ENCODE results near the gene ISG15.
"Not testable (repeated sequence)": the region's sequence is repeated elsewhere in the genome, so short reads cannot be mapped to it uniquely, and the experiment has no call there.

ISG15 gene

DNA sequence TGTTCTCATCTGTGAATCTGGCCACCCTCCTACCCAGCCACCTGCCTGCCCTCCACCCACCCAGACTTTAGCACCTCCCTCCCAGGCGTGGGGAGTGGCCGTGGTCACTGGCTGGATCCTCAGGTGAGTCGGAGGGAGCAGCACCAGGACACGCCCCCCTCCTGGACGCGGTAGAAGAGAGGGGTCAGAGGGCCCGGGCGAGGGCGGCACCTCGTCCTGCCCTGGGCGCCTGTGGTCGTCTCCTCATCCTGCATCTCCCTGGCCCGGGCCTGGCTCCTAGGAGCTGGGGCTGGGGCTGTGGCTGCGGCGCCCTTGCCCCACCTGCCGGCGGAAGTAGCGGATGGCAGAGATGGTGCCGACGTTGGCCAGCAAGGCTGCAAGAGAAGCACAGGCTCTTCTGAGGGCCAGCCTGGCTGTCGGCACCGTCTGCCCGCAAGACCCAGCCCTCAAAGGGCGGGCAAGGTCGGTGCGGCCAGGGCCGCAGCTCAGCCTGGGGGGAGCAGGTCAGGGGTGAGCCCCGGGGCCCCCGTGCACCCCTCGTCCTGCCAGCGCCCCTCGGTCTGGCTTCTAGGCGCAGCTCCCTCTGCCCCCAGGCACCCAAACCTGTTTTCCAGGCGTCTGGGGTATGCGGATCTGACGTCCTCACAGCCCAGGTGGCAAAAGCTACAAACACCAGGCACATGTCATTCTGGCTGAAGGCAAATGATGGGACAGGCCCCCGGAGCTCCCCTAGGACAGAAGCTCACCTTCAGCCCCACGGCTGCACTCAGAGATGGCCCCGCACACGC lies 37.2 kb upstream of the ISG15 start:
- no peak for FAIRE-seq

DNA sequence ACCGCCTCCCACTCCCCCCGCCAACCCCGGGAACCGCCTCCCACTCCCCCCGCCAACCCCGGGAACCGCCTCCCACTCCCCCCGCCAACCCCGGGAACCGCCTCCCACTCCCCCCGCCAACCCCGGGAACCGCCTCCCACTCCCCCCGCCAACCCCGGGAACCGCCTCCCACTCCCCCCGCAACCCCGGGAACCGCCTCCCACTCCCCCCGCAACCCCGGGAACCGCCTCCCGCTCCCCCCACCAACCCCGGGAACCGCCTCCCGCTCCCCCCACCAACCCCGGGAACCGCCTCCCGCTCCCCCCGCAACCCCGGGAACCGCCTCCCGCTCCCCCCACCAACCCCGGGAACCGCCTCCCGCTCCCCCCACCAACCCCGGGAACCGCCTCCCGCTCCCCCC lies 36.5 kb upstream of the ISG15 start:
- not testable (repeated sequence) for FAIRE-seq

DNA sequence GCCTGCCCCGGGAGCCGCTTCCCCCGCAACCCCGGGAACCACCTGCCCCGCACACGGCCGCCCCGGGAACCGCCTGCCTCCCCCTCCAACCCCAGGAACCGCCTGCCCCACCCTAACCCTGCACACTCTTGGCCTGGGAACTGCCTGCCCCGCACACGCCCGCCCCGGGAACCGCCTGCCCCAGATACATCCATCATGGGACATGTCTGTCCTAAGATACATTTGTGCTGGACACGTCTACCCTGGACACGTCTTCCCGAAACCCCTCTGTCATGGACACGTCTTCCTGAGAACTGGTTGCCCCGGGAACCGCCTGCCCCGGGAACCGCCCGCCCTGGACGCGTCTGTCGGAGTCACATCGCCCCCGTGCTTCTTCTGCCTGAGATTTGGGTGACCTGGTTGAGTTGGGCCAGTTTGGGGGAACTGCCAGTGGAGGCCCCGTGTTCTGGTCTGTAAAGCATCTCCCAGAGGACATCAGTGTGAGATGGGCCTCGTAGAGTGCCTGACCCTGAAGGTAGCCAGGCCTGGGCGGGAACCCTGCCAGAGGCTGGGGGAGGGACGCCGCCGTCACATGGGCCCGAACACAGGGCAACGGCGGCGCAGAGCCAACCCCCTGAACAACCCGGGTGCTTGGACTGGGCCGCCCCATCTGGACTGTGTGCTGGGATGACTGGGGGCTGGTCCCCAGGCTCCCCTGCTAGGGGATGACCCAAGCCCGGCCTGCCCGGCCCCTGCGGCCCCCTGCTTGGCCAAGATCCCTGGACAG lies 35.0 kb upstream of the ISG15 start:
- no peak for FAIRE-seq

DNA sequence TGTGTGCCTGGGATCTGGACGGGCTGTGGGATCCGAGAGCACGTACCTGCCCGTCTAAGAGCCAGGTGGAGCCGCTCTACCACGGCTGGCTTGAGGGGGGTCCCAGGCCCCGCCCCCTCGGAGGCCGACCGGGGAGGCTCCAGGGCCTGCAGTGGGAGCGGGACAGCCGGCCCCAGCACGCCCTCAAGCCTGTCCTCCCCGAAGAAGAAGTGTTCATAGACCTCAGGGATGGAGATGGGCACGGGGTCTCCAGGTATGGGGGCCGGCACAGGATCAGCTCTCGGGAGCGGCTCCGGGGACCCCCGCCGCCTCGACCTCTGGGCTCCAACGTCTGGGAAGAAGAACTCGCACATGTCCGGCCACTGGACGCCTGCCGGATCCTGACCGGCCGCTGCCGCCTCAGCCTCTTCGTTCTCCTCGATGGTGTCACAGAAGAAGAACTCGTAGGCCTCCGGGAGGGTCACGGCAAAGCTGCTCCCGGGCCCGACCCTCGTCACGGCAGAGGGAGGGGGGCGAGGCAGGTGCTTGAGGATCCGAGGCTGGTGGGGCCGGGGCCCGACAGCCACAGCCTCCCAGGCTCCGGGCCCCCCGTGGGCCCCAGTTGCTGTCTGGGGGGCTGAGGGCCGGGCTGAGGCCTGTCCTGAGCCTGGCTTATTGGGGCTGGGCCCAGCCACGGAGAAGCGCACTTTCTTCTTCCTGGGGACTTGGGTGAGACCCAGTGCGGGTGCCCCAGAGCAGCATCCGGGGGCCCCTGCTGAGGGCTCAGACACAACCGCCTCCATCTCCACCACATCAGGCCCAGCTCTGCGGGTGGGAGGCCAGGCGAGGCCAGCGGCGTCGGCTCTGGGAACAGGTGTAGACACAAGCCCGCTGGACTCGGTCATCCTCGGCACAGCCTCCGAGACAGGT lies 34.2 kb upstream of the ISG15 start:
- no peak for FAIRE-seq

DNA sequence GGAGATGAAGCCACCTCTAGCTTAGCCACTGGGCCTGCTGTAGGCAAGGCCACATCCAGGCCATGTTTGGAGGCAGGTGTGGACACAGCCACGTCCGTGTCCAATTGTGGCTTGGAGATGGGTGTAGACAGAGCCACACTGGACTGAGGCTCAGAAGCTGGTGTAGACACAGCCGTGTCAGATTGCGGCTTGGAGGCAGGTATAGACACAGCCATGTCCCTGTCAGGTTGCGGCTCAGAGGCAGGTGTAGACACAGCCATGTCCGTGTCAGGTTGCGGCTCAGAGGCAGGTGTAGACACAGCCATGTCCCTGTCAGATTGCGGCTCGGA lies 33.6 kb upstream of the ISG15 start:
- FAIRE-seq: no peak

DNA sequence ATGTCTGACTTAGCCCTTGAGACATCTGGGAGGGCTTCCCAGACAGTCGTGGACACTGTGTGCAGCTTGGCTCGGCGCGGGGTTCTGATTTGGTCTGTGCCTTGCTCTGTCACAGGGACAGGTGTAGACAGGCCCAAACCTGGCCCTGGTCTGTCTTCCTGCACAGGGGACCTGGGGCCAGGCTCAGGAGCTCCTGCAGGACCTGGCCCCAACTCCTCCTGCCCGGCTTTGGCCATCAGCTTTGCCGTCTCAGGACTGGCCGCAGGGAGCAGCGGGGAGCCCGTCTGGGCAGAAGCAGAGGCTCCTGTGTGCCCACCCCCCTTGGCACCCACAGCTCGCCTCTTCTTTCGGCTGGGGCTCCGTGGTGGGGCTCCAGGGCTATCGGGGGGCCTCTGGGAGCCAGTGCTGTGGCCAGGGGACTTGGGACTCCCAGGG lies 33.1 kb upstream of the ISG15 start:
- FAIRE-seq: no peak

DNA sequence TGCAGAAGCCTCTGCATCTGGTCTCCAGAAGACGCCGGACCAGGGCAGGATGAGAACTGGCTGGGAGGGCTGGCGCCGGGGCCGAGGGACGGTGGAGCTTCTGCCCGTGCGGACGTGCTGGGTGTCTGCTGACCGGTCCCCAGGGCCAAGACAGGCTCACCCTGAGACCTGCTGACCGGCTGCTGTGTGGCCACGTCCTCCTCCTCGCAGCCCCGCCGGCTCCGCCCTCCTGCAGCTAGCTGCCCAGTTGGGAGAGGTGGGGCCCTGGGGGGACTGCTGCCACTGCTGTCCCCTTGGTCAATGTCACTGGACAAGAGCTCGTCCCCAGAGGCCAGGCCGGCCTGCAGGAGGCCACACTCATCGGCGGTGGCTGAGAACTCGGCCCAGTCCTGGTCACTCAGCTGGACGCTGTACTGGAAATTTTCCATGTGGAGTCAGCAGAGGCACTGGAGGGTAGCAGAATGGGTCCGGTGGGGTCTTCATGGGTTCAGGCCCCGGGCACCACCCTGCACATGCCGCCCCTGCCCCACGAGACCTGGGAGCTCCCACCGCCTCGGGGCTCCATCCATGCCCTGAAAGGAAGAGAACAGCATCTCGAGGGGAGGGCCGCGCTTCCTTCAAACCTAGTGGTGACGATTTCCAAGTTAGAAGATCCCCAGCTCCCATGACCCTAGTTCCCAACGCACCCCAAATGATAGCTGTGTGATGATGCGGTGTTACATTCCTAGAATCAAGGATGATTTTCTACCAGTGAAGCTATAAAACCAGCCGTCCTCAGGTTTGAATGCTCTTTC lies 32.5 kb upstream of the ISG15 start:
- no peak for FAIRE-seq

DNA sequence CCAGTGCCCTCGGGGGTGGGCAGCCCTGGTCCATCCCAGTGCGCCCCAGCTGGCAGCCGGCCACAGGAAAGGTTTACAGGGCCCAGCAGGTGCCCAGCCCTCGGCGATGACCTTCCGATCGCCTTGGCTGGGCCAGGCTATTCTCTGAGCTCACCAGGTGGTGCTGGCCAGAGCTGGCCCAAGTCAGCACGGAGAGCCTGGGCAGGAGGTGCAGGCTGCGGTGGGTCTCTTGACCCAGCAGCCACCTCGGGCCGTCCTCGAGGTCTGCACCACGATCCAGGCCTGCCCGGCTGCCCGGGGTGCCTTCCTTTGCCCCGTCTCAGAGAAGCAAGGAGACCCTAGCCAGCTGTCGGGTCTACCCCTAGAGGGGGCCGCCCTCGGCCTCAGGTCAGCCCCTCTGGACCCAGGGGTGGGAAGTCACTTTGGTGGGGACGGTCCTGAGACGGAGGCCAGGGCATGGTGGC lies 31.8 kb upstream of the ISG15 start:
- no peak for FAIRE-seq

DNA sequence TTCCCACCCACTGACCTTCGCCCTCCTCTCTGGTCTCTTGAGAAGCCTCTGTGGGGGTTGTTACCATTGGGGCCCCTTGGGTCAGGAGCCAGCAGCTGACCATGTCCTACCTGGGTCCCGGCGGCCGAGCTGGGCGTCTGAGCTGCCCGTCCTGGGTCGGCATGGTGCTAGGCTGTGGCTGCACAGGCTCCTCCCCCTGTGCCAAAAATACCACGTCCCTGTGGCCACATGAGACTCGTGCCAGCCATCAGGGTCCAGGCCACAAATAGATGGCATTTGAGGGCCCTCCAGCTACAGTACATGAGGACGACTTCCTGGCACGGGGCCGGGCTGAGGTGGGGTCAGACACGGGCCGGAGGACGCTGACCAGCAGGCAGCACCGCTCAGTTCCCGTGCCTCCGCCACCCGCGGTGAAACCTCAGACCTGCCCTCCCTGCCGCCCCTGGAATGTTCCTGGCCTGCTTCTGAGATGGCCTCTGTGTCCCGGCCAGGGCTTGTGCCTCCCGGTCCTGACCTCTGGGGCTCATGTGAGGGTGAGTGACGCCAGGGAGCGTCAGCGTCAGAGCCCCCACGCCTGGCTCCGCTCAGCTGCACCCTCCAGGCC lies 31.2 kb upstream of the ISG15 start, which contains the start of gene PERM1:
Gene PERM1 (minus strand): TSS at position 139 of the 604 bp plus-strand sequence. CDS start 1,064 bp downstream, outside the sequence.
- FAIRE-seq: no peak

DNA sequence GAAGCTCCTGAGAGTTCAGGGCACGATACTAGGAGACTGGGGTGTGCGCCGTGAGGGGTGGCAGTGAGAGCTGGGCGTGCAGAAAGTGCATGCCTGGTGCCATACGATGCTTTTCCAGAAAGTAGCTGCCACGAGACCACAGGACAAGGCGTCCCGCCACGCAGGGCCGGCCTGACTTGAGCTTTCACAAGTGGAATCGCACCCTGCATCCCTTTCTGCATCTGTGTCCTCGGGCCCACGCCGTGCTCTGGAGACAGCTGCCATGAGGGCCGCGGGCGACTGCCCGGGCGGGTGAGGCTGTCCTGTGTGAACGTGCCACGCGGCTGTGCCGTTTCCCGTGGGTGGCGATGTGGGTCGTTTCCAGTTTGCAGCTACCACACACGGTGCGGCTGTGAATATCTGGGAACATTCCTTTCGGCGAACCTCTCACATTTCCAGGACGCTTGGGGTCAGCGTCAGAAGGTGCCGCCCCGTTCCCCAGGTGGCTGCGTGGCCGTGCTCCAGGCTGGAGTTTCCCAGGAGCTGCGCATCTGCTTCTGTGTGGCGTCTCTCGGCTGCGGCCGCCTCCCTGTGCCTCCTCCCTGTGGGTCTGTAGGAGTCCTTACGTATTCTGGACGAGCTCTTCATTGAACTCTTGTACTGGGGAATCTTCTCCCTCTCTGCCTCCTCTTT lies 30.4 kb upstream of the ISG15 start:
- no peak for FAIRE-seq

DNA sequence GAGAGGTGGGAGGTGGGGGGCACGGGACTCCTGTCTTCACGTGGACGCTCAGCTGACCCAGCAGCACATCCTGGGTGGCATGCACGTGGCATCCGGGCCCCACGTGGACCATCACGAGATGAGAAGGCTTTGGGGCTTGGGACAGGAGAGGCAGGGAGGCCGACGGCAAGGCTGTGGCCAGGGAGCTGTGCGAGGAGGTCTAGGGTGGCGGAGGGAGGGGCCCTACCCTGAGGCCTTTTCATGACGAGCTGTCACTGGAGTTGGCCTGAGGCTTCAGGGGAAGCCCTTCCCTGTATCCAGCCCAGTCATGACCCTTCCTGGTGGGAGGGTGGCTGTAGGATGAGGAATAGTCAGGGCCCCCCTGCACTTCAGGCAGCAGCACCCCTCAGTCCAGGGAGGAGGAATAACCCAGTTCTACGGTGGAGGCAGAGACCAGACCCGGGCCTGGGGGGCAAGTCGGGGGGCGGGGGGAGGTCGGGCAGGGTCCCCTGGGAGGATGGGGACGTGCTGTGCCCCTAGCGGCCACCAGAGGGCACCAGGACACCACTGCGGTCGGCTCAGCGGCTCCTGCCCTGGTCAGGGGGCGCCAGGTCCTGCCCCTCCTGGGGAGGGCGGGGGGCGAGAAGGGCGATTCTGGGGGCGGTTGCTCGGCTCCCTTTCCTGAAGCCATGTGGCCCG lies 29.4 kb upstream of the ISG15 start:
- FAIRE-seq: no peak

DNA sequence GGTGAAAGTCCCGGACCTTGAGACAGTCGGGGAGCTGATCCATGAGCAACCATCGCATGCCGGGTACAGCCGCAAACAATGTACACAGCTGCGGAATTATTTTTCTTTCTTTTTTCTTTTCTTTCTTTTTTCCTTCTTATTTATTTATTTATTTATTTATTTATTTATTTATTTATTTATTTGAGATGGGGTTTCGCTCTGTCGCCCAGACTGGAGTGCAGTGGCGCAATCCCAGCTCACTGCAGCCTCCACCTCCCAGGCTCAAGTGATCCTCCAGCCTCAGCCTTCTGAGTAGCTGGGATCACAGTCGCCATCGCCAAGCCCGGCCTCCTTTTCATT lies 28.9 kb upstream of the ISG15 start:
- FAIRE-seq: no peak

DNA sequence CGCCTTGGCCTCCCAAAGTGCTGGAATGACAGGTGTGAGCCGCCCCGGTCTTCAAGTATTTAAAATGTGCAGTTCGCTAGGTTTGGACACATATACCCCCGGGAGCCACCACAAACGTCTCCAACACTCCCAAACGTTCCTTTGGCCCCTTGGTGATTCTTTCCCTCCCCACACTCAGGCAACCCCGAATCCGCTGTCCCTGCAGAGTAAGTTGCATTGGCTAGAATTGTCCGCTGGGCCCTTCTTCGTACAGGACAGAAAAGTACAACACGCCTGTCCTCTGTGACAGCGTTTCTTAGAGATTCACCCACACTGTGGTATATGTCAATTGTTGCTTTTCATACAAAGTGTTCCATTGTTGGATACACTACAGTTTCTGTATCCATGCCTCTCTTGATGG lies 28.2 kb upstream of the ISG15 start:
- no peak for FAIRE-seq

DNA sequence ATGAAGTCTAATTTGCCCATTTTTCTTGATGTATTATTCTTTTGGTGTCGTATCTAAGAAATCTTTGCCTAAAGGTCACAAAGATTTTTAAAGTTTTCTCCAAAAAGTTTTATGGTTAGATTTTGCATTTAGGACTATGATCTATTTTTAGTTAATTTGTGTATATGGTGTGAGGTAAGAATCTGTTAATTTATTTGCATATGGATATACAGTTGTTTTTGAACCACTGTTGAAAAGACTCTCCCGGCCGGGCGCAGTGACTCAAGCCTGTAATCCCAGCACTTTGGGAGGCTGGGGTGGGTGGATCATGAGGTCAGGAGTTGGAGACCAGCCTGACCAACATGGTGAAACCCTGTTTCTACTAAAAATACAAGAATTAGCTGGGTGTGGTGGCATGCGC lies 25.2 kb upstream of the ISG15 start:
- FAIRE-seq: not testable (repeated sequence)

DNA sequence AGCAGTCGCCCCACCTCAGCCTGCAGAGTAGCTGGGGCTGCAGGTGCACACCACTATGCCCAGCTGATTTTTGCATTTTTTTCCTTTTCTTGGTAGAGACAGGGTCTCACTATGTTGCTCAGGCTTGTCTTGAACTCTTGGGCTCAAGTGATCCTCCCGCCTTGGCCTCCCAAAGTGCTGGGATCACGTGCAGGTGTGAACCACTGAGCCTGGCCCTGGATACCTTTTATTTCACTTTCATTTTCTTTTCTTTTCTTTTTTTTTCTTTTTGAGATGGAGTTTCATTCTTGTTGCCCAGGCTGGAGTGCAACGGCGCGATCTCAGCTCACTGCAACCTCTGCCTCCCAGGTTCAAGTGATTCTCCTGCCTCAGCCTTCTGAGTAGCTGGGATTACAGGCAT lies 22.0 kb upstream of the ISG15 start:
- FAIRE-seq: not testable (repeated sequence)

DNA sequence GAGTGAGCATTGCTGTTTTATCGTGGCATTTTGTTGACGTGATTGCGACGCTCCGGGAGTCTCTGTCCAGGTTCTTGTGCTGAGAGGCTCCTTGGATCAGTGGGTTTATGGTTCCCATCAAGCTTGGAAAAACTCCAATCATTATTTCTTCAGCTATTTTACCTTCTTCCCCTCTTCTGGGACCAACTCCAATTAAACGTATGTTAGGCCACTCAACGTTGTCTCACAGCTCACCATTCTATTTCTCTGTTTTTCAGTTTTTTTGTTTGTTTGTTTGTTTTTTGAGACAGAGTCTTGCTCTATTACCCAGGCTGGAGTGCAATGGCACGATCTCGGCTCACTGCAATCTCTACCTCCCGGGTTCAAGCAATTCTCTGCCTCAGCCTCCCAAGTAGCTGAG lies 21.4 kb upstream of the ISG15 start:
- FAIRE-seq: no peak

DNA sequence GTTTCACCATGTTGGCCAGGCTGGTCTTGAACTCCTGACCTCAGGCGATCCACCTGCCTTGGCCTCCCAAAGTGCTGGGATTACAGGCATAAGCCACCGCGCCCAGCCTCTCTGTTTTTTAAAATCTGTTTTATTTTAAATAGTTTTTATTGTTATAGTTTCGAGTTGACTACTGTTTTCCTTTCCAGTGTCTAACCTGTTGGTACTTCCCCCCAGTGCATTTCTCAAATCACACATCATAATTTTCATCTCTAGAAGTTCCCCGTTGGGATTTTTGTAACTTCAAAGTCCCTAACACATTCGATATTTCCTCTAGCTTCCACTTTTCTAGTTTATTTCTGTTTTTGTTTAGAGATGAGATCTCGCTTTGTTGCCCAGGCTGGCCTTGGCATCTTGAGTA lies 20.9 kb upstream of the ISG15 start:
- no peak for FAIRE-seq

DNA sequence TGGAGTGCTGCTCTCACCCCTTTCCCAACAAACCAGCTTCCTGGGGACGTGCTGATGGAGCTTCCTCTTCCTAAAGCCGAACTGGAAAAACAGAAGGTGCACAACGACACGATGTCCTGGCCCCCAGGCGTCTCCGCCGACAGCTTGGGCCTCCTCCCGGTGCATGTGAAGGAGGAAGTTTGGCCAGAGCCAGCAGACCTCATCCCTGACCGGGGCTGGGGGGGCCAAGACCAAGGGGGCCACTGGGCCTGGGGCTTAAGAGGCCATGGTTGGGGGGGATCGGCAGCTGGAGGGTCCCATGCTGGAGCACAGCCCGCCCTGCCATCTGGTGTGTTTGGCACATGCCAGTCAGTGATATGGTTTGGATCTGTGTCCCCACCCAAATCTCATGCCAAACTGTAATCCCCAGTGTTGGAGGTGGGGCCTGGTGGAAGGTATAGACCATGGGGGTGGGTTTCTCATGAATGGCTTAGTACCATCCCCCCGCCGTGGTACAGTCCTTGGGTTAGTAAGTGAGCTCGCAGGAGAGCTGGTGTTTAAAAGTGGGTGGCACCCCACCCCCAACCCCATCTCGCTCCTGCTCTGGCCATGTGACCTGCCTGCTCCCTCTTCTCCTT lies 19.8 kb upstream of the ISG15 start:
- no peak for FAIRE-seq

DNA sequence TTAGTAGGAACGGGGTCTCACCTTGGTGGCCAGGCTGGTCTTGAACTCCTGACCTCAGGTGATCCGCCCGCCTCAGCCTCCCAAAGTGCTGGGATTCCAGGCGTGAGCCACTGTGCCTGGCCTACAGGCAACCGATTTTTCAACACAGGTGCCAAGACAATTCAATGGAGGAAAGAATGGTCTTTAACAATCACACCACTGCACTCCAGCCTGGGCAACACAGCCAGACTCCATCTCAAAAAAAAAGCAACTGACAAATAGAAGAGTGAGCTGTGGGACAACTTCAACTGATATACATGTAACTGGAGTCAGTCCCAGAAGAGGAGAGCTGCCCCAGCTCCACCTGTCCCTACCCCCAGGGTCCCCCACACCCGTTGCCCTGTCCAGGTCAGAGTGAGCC lies 18.8 kb upstream of the ISG15 start:
- not testable (repeated sequence) for FAIRE-seq

Measured in islet of Langerhans (tissue), 1 donor.